NT2/D1 (cell line): ENCODE results near the gene TSPAN5.

Source experiments
- DNase-seq: peaks from one replicate; pipeline ENCODE4 v3.0.0-alpha.2; 2011; ENCODE audit warnings: low read depth, low spot score
- H3K27me3 ChIP-seq: 2 replicates; pipeline ENCODE4 v1.6.0; 2011; ENCODE audit warnings: mild to moderate bottlenecking; ENCODE audit not compliant: insufficient read length, insufficient read depth
- H3K36me3 ChIP-seq: 2 replicates; pipeline ENCODE4 v1.6.1; 2011; ENCODE audit warnings: mild to moderate bottlenecking, low read length, mixed read lengths; ENCODE audit not compliant: insufficient read depth, insufficient read length
- H3K4me1 ChIP-seq: 2 replicates; pipeline ENCODE4 v1.5.1; 2011; ENCODE audit not compliant: insufficient read depth, insufficient read length
- H3K4me3 ChIP-seq: 2 replicates; pipeline ENCODE4 v1.5.1; 2011; ENCODE audit warnings: low read depth; ENCODE audit not compliant: insufficient read length
- H3K9ac ChIP-seq: 2 replicates; pipeline ENCODE4 v1.6.0; 2011; ENCODE audit warnings: low read depth; ENCODE audit not compliant: insufficient read length
- H3K9me3 ChIP-seq: 2 replicates; pipeline ENCODE4 v1.5.1; 2011; ENCODE audit warnings: mild to moderate bottlenecking, low read length; ENCODE audit not compliant: insufficient read depth
- SUZ12 ChIP-seq: IDR thresholded peaks from 2 replicates; pipeline ENCODE4 v1.6.1; 2011; ENCODE audit not compliant: insufficient read length, insufficient read depth; ENCODE audit errors: extremely low read depth
- YY1 ChIP-seq: IDR thresholded peaks from 2 replicates; pipeline ENCODE4 v1.6.1; 2011; ENCODE audit not compliant: insufficient read length, insufficient read depth
- ZNF274 ChIP-seq: IDR thresholded peaks from 2 replicates; pipeline ENCODE4 v1.6.1; 2011; ENCODE audit warnings: mild to moderate bottlenecking, low read depth, low read length

TSPAN5 gene

GRCh38 chr4:98568941-98569663, 89.3 kb downstream of the TSPAN5 start:
- no peak for DNase-seq
- no peaks in the 10 kb centered on the region for H3K27me3 ChIP-seq
- H3K4me1 ChIP-seq: peaks cover 6% of the 10 kb centered on the region
- H3K9ac ChIP-seq: no peak overlapping the region
- H3K9me3 ChIP-seq: no peaks in the 10 kb centered on the region
- TF ChIP-seq ZNF274: no peak
- no peak for TF ChIP-seq YY1
- TF ChIP-seq SUZ12: no peak
- H3K4me3 ChIP-seq: no peak overlapping the region
- H3K36me3 ChIP-seq: no peaks in the 10 kb centered on the region

DNA sequence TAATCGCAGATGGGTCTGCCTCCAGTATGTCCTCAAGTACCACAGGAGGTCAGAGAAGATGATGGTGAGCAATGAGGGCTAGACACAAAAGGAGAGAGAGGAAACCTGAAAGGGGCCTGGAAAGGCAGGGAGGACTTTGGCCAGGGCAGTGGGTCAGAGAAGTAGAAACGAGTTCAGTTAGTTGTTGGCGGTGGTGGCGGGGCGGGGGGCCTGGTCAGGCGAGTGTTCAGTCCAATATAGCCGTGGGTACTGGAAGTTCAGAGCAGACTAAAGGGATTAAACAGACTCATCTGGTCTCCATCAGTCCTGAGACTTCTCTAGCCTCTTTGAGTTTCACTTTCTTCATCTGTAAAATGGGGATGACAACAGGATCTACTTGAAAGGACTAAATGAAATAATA, 90.8 kb downstream of the TSPAN5 start:
- TF ChIP-seq ZNF274 (no peak), SUZ12 (no peak), YY1 (no peak)
- H3K4me3 ChIP-seq: no peak overlapping the region

DNA sequence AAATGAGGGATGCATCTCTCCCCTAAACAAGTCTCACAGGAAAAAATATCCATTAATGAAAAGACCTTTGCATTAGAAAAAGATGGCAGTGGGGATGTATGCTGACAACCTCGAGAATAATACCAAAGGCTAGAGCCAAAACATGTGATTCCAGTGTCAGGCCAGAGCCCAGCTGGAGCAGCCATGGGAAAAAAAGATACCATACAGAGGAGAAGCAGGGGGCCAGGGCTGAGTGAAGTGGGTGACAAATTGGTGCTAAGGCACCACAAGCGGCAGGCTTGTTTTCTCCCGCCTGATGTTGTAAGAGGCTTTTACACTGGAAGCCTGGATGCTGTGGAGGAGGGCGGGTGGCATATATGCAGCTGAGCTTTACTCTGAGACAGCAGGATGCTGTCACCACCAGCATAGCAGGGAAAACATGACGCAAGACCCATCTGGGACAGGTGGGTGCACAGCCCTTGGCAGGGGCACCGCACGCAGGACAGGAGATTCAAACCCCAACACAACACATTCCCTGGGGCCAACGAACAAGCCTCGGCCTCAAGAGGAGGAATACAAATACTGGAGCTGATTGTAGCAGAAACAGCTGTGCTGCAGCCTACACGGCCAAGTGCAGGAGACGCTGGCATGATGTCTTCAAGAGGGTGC, 91.9 kb downstream of the TSPAN5 start:
- Histone ChIP-seq H3K36me3 (no peaks in the 10 kb centered on the region), H3K9ac (no peak overlapping the region), H3K4me1 (peaks cover 6% of the 10 kb centered on the region), H3K9me3 (no peaks in the 10 kb centered on the region), H3K27me3 (no peaks in the 10 kb centered on the region), H3K4me3 (no peak overlapping the region)
- TF ChIP-seq YY1 (no peak), SUZ12 (no peak), ZNF274 (no peak)
- no peak for DNase-seq

More for the DNA sequence above, 90.8 kb downstream of the TSPAN5 start:
- Histone ChIP-seq H3K9ac (no peak overlapping the region), H3K27me3 (no peaks in the 10 kb centered on the region), H3K4me1 (peaks cover 6% of the 10 kb centered on the region), H3K9me3 (no peaks in the 10 kb centered on the region), H3K36me3 (no peaks in the 10 kb centered on the region)
- no peak for DNase-seq

DNA sequence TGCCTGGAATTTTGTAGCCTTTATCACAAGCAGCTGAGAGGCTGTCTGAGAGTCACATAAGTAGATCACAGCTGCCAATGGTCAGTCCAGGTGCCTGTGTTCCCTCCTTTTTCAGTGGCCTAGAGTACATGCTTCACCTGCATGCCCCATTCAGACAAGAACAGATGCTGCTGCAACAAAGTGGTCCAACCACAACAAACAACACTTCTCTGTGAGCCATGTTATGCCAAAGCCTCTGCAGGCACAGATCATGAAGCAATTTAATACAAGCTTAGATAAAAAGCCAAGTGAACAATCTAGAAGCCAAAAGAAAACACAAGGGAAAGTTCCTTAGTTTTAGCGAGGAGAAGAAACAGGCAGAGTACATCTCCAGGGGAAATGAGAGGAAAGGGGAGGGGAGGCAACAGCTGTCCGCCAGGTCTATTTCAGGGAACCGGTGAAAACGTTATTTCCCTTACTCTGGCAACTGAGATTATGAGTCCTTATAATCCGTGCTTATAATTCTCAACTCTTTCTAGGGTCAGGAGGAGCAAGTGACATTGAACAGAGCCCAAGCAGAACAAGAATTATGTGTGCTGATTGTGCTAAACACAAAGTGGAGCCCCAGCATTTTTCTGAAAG, 92.6 kb downstream of the TSPAN5 start:
- Histone ChIP-seq H3K36me3 (no peaks in the 10 kb centered on the region), H3K27me3 (no peaks in the 10 kb centered on the region), H3K9ac (no peak overlapping the region), H3K4me1 (peaks cover 6% of the 10 kb centered on the region), H3K9me3 (0 out of 2 replicates have a peak, but pooled peaks cover 3% of the 10 kb centered on the region), H3K4me3 (no peak overlapping the region)
- TF ChIP-seq YY1 (no peak), SUZ12 (no peak), ZNF274 (no peak)
- DNase-seq: no peak

DNA sequence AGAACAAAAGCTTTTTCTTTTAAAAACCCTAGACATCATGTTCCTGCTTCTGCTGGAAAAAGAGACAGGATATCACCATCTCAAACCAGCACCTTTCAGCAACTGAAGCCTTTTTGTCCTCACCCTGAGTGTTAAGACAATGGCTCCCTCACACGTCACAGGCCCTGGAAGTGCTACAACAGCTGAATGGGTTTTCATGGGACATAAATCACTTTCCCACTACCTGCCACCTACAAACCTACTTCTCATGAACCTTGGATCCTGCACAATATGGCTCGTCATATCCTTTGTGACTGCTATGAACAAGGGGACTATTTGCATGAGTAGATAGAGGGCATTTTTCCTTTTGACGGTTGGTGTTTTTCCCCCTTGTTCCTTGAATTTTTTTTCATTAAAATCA, 93.6 kb downstream of the TSPAN5 start:
- no peak overlapping the region for H3K9ac ChIP-seq
- H3K9me3 ChIP-seq: 0 out of 2 replicates have a peak, but pooled peaks cover 4% of the 10 kb centered on the region
- TF ChIP-seq SUZ12: no peak
- no peak for TF ChIP-seq ZNF274
- no peak for TF ChIP-seq YY1
- H3K36me3 ChIP-seq: no peaks in the 10 kb centered on the region
- H3K4me3 ChIP-seq: no peak overlapping the region
- peaks cover 6% of the 10 kb centered on the region for H3K4me1 ChIP-seq
- DNase-seq: no peak
- no peaks in the 10 kb centered on the region for H3K27me3 ChIP-seq

GRCh38 chr4:98560321-98560720, 98.1 kb downstream of the TSPAN5 start:
- no peak overlapping the region for H3K4me3 ChIP-seq
- DNase-seq: no peak
- H3K4me1 ChIP-seq: no peaks in the 10 kb centered on the region
- no peak overlapping the region for H3K9ac ChIP-seq
- no peak for TF ChIP-seq YY1
- TF ChIP-seq SUZ12: no peak
- no peak for TF ChIP-seq ZNF274
- 0 out of 2 replicates have a peak, but pooled peaks cover 4% of the 10 kb centered on the region for H3K9me3 ChIP-seq
- H3K27me3 ChIP-seq: no peaks in the 10 kb centered on the region
- no peaks in the 10 kb centered on the region for H3K36me3 ChIP-seq
